Osteocyte (in vitro differentiated cells): Measurements from ENCODE around the gene METTL2B. TPM values are rescaled to one million over a fixed set of nuclear protein-coding genes. Genes with fewer than 3 reads are reported as not detected.
A peak's percentile ranks its signal among the peaks of the same experiment; 100 is the strongest.
"Not testable (repeated sequence)": the region's sequence is repeated elsewhere in the genome, so short reads cannot be mapped to it uniquely, and the experiment has no call there.

Source experiments
- DNase-seq: peaks from one replicate; pipeline ENCODE4 v3.0.0; 2021; ENCODE audit warnings: mixed read lengths; ENCODE audit not compliant: unreplicated experiment; ENCODE audit errors: extremely low spot score
- H3K27ac Mint-ChIP-seq: one replicate; pipeline ENCODE4 v1.8.0; 2021; ENCODE audit warnings: mild to moderate bottlenecking, mixed read lengths; ENCODE audit not compliant: unreplicated experiment
- H3K27me3 Mint-ChIP-seq: one replicate; pipeline ENCODE4 v1.8.0; 2021; ENCODE audit warnings: mixed read lengths; ENCODE audit not compliant: unreplicated experiment
- H3K36me3 Mint-ChIP-seq: one replicate; pipeline ENCODE4 v1.8.0; 2021; ENCODE audit warnings: mixed read lengths; ENCODE audit not compliant: unreplicated experiment
- H3K4me1 Mint-ChIP-seq: one replicate; pipeline ENCODE4 v1.8.0; 2021; ENCODE audit warnings: mixed read lengths; ENCODE audit not compliant: unreplicated experiment
- H3K4me3 Mint-ChIP-seq: one replicate; pipeline ENCODE4 v1.8.0; 2021; ENCODE audit warnings: mild to moderate bottlenecking, moderate library complexity, mixed read lengths; ENCODE audit not compliant: unreplicated experiment
- H3K9me3 Mint-ChIP-seq: one replicate; pipeline ENCODE4 v1.8.0; 2021; ENCODE audit warnings: mixed read lengths; ENCODE audit not compliant: unreplicated experiment
- total RNA-seq: library from RNA; stranded (reverse); gene quantifications from 2 replicates; pipeline ENCODE4 v1.2.1, GENCODE V29; 2021
- TF ChIP-seq, protein P1 (sequence below): fragments of 200-600 bp; sonication (generic); IDR thresholded peaks from 2 replicates; pipeline ENCODE4 v1.5.0; 2021; ENCODE audit warnings: antibody characterized with exemption, mild to moderate bottlenecking, moderate library complexity

METTL2B gene
- total RNA-seq, 1 donor from 2014 or later = 33.2 TPM

DNA sequence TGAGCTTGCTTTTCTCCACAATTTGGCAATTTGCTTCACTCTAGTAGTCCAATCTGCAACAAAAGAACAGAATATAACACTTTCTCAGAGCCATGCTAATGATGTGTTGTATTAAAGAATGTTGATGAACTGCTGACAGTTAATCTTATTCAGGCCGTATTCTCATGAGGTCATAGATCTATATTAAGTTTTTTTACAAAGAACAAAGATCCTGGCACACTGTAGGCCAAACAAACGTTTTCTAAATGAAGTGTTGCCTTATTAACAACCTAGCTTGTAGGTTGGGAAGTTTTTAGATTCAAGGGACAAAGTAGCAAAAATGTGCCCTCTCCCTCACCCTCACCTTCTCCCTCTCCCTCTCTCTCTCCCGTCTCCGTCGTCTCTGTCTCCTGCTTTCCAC lies 14.1 kb upstream of the METTL2B start:
- no peaks in the 10 kb centered on the region for H3K9me3 Mint-ChIP-seq
- peaks cover 6% of the 10 kb centered on the region for H3K4me1 Mint-ChIP-seq
- H3K4me3 Mint-ChIP-seq = no peak overlapping the region
- H3K36me3 Mint-ChIP-seq = no peaks in the 10 kb centered on the region
- H3K27me3 Mint-ChIP-seq = no peaks in the 10 kb centered on the region
- H3K27ac Mint-ChIP-seq = no peak overlapping the region
- DNase-seq = no peak
- TF ChIP-seq, protein P1, sequence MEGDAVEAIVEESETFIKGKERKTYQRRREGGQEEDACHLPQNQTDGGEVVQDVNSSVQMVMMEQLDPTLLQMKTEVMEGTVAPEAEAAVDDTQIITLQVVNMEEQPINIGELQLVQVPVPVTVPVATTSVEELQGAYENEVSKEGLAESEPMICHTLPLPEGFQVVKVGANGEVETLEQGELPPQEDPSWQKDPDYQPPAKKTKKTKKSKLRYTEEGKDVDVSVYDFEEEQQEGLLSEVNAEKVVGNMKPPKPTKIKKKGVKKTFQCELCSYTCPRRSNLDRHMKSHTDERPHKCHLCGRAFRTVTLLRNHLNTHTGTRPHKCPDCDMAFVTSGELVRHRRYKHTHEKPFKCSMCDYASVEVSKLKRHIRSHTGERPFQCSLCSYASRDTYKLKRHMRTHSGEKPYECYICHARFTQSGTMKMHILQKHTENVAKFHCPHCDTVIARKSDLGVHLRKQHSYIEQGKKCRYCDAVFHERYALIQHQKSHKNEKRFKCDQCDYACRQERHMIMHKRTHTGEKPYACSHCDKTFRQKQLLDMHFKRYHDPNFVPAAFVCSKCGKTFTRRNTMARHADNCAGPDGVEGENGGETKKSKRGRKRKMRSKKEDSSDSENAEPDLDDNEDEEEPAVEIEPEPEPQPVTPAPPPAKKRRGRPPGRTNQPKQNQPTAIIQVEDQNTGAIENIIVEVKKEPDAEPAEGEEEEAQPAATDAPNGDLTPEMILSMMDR = no peak

DNA sequence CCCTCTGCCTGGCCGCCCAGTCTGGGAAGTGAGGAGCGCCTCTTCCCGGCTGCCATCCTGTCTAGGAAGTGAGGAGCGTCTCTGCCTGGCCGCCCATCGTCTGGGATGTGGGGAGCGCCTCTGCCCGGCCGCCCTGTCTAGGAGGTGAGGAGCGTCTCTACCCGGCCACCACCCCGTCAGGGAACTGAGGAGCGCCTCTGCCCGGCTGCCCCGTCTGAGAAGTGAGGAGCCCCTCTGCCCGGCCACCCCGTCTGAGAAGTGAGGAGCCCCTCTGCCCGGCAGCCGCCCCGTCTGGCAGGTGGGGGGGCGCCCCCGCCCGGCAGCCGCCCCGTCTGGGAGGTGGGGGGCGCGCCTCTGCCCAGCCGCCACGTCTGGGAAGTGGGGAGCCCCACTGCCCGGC lies 13.2 kb upstream of the METTL2B start:
- H3K9me3 Mint-ChIP-seq, H3K27ac Mint-ChIP-seq, H3K36me3 Mint-ChIP-seq, H3K27me3 Mint-ChIP-seq, H3K4me3 Mint-ChIP-seq, DNase-seq, H3K4me1 Mint-ChIP-seq: not testable (repeated sequence)

DNA sequence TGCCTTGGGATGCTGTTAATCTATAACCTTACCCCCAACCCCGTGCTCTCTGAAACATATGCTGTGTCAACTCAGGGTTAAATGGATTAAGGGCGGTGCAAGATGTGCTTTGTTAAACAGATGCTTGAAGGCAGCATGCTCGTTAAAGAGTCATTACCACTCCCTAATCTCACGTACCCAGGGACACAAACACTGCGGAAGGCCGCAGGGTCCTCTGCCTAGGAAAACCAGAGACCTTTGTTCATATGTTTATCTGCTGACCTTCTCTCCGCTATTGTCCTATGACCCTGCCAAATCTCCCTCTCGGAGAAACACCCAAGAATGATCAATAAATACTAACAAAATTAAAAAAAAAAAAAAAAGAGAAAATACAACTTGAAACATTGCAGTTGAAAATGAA lies 12.6 kb upstream of the METTL2B start:
- not testable (repeated sequence) for H3K9me3 Mint-ChIP-seq, H3K4me1 Mint-ChIP-seq, H3K27ac Mint-ChIP-seq, H3K36me3 Mint-ChIP-seq, H3K4me3 Mint-ChIP-seq, DNase-seq, H3K27me3 Mint-ChIP-seq

DNA sequence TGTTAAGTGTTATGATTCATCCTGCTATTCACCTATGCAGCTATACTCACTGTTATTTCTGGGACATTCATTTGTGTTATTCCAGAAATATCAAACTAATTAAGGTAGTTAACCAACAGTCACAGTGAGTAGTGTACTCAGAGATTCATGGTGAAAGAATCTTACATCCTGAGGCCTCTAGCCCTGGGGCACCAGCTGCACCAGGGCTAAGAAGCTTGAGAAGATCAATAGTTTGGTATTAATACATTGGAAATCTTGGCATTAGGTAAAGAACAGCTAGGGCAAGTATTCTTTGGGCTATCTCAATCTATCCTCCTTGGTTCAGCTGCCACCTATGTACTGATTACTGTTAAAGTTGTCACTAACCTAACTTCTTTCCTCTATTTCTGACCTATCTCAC lies 9.7 kb upstream of the METTL2B start:
- H3K9me3 Mint-ChIP-seq, H3K27ac Mint-ChIP-seq, H3K36me3 Mint-ChIP-seq, DNase-seq, H3K4me1 Mint-ChIP-seq, H3K27me3 Mint-ChIP-seq, H3K4me3 Mint-ChIP-seq: not testable (repeated sequence)

DNA sequence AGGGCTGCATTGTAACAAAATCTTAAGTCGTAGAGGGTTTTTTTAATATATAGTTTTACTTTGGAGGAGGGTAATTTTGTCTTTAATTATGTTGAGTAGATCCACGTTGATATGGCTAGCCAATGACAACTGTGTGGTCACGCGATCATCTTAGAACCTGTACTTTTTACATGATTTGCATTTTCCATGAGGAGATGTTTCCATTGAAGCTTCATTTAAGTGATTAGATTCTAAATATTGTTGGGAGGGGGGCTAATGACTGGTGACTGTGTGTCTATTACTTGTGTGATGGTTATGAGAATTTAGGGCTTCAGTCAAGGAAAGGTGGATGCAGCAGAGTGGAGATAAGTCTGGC lies 765 bp downstream of the METTL2B start:
- not testable (repeated sequence) for H3K36me3 Mint-ChIP-seq, DNase-seq, H3K27me3 Mint-ChIP-seq, H3K9me3 Mint-ChIP-seq
- H3K4me1 Mint-ChIP-seq = peaks cover 17% of the 10 kb centered on the region
- H3K27ac Mint-ChIP-seq = peak overlapping the region; percentile 97
- peak overlapping the region; percentile 96 for H3K4me3 Mint-ChIP-seq

DNA sequence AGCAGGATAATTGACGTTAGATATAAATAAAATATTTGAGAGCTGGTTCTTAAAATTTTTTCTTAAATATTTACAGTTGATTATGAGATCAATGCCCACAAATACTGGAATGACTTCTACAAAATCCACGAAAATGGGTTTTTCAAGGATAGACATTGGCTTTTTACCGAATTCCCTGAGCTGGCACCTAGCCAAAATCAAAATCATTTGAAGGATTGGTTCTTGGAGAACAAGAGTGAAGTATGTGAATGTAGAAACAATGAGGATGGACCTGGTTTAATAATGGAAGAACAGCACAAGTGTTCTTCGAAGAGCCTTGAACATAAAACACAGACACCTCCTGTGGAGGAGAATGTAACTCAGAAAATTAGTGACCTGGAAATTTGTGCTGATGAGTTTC lies 2.5 kb downstream of the METTL2B start:
- H3K4me3 Mint-ChIP-seq, DNase-seq, H3K9me3 Mint-ChIP-seq, H3K27me3 Mint-ChIP-seq, H3K27ac Mint-ChIP-seq, H3K36me3 Mint-ChIP-seq: not testable (repeated sequence)
- peaks cover 17% of the 10 kb centered on the region for H3K4me1 Mint-ChIP-seq

DNA sequence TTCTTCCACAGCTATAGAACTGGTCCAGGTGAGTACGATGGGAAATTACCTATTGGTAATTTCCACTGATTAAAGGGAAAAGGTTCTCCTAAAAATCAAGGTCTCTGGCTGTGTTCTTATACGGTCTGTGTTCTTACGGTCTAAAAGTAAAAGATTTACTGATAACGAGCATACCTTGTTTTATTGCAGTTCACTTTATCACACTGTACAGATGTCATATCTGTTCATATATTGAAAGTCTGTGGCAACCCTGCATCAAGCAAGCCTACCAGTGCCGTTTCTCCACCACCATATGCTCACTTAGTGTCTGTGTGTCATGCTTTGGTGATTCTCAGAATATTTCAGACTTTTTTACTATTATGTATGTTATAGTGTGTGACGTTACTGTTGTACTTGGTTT lies 11.6 kb downstream of the METTL2B start:
- peaks cover 11% of the 10 kb centered on the region for H3K36me3 Mint-ChIP-seq
- DNase-seq, H3K9me3 Mint-ChIP-seq, H3K4me1 Mint-ChIP-seq, H3K4me3 Mint-ChIP-seq, H3K27me3 Mint-ChIP-seq, H3K27ac Mint-ChIP-seq: not testable (repeated sequence)

DNA sequence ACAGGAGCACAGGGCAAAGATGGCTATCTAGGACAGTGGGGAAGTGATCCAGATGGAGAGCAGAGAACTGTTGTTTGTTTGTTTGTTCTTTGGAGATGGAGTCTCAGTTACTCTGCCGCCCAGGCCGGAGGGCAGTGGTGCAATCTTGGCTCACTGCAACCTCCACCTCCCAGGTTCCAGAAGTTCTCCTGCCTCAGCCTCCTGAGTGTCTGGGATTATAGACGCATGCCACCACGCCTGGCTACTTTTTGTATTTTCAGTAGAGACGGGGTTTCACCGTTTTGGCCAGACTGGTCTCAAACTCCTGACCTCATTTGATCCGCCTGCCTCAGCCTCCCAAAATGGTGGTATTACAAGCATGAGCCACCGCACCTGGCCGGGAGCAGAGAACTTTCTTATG lies 20.9 kb downstream of the METTL2B start:
- Mint-ChIP-seq H3K27me3 (no peaks in the 10 kb centered on the region), H3K36me3 (peaks cover 23% of the 10 kb centered on the region), H3K9me3 (no peaks in the 10 kb centered on the region), H3K27ac (no peak overlapping the region), H3K4me1 (no peaks in the 10 kb centered on the region), H3K4me3 (no peak overlapping the region)
- TF ChIP-seq, protein P1 = no peak
- no peak for DNase-seq

DNA sequence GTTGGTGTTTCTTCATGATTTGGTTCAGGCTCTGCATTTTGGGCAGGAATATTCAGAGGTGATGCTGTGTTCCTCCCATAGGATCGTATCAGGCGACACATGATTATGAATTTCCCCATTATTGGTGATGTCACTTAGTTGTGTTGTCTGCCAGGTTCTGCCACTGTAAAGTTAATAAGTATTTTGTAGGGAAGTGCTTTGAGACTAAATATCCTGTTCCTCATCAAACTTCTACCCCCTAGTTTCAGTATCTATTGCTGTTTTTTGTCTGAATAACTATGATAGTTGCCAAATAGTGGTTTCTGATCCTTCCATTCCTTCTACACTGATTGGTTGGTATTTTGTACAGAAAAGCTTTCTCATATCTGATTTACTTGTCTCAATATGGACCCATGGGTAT lies 28.9 kb downstream of the METTL2B start:
- not testable (repeated sequence) for H3K27ac Mint-ChIP-seq, H3K4me3 Mint-ChIP-seq, H3K9me3 Mint-ChIP-seq, DNase-seq, H3K27me3 Mint-ChIP-seq, H3K4me1 Mint-ChIP-seq
- H3K36me3 Mint-ChIP-seq = peaks cover 14% of the 10 kb centered on the region

DNA sequence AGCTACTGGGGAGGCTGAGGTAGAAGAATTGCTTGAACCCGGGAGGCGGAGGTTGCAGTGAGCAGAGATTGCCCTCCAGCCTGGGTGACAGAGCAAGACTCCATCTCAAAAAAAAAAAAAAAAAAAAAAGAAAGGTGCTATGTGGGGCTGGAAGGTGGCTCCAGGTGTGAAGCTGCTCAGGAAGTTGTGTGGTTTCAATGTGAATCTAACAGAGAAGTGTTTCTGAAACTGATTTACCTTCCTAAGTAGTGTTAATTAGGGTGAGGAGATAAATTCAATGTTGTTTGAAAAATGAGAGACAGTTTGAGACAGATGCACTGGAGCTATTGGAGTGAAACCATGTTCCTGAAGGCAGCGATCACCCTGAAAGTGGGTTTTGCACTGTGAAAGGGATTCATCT lies 30.3 kb downstream of the METTL2B start:
- H3K9me3 Mint-ChIP-seq, H3K36me3 Mint-ChIP-seq, H3K4me1 Mint-ChIP-seq, H3K27me3 Mint-ChIP-seq, DNase-seq, H3K27ac Mint-ChIP-seq, H3K4me3 Mint-ChIP-seq: not testable (repeated sequence)

DNA sequence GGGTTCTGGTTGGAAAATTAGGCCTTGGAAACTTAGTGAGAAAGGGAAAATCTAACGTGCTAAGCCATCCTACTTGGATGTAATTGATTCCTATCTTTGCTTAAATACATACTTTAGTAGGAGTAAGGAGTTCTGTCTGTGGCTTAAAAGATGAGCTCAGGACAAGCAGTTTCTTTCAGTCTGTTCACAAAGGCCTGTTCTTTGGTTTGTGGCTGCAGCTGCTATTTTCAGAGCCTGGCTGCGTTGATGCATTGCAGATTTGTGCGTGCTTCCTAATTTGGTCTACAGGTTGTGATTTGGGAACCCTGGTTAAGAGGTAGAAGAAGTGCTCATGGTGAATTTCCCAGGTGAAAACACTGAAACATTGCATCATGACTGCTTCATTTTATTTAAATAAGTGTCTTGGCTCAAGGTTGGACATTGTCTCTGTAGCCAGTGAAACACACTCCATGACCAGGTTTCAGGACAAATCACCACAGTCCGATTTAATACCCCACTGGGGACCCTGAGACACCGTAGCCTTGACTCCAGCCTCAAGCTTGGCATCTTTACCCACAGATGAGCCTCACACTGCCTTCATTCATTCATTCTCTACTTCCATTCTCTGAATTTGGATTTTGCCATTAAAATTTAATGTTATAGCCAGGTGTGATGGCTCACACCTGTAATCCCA lies 30.9 kb downstream of the METTL2B start:
- not testable (repeated sequence) for H3K4me1 Mint-ChIP-seq, H3K36me3 Mint-ChIP-seq, H3K27ac Mint-ChIP-seq, H3K9me3 Mint-ChIP-seq, H3K4me3 Mint-ChIP-seq, DNase-seq, H3K27me3 Mint-ChIP-seq
